Endothelial cell of umbilical vein (primary cell): ENCODE results near the gene BMPR1B.

Experiments used
- CTCF ChIP-seq, 2 donors: IDR thresholded peaks; 1 replicate in 1 of 2; 2 replicates in 1 of 2; pipeline ENCODE4 v1.5.1; 2011; ENCODE audit warnings: low read length in 2 of 2, mild to moderate bottlenecking in 2 of 2, moderate library complexity in 2 of 2, control low read depth in 1 of 2, inconsistent platforms in 1 of 2, low read depth in 1 of 2; ENCODE audit not compliant: insufficient read depth in 1 of 2; ENCODE audit errors: extremely low read depth in 1 of 2
- EZH2 ChIP-seq: IDR thresholded peaks from 2 replicates; pipeline ENCODE4 v1.6.1; 2012; ENCODE audit warnings: borderline replicate concordance, low read depth, mild to moderate bottlenecking, moderate library complexity, low read length, inconsistent platforms; ENCODE audit not compliant: severe bottlenecking
- MAX ChIP-seq: IDR thresholded peaks from 2 replicates; pipeline ENCODE4 v1.6.1; 2011; ENCODE audit not compliant: insufficient read depth, insufficient read length
- POLR2A ChIP-seq: IDR thresholded peaks from 2 replicates; pipeline ENCODE4 v1.6.1; 2012; ENCODE audit warnings: low read depth, mild to moderate bottlenecking, control low read depth, low read length

- TF ChIP-seq EZH2, result no peak
- TF ChIP-seq POLR2A, result no peak
- no peak for TF ChIP-seq CTCF (IDR thresholded peaks at IDR 0.05; ENCODE audit: extremely low read depth in 1 of 2, insufficient read depth in 1 of 2, low read depth in 1 of 2, low read length in 2 of 2)
- no peak for TF ChIP-seq MAX
Observed at GRCh38 chr4:94714365-94715160, 43.2 kb upstream of the BMPR1B start.
